Measurements from ENCODE around the gene ADGRL3.

GRCh38 chr4:61579786-61580185 lies 379.7 kb downstream of the ADGRL3 start:
- TF ChIP-seq CTCF (IDR thresholded peaks at IDR 0.05; ENCODE audit: low read length) (no peak), EZH2 (IDR thresholded peaks at IDR 0.05; ENCODE audit: borderline replicate concordance, low read length) (no peak)

All from OCI-LY1 (cell line).